Measurements from ENCODE around the gene ICAM5. TPM values are rescaled to one million over a fixed set of nuclear protein-coding genes. Genes with fewer than 3 reads are reported as not detected.

The ICAM5 gene
- total and polyA plus RNA-seq, 9 of the 15 experiments (the other 6 are each of a cell fraction or from before 2014, with no cell fraction given) = 0.10 to 114 (median 13.7) TPM

- TF ChIP-seq RBM22 (IDR thresholded peaks at IDR 0.05; ENCODE audit: low read depth, low read length, poor library complexity, severe bottlenecking) (peak; percentile 55), ZMIZ1 (IDR thresholded peaks at IDR 0.05; ENCODE audit: low read depth in 2 of 2, low read length in 2 of 2) (no peak), ZNF707 (CRISPR knock-in tag; conservative IDR thresholded peaks at IDR 0.05) (no peak), CCNT2 (IDR thresholded peaks at IDR 0.05; ENCODE audit: borderline replicate concordance, extremely low read depth, insufficient read length, low read depth, low read length) (peak; percentile 38), DLX4 (CRISPR knock-in tag; IDR thresholded peaks at IDR 0.05) (no peak), CGGBP1 (CRISPR knock-in tag; IDR thresholded peaks at IDR 0.05) (no peak), ZNF133 (CRISPR knock-in tag; IDR thresholded peaks at IDR 0.05) (no peak), MLX (CRISPR knock-in tag; conservative IDR thresholded peaks at IDR 0.05) (no peak), ZNF408 (CRISPR knock-in tag; IDR thresholded peaks at IDR 0.05; ENCODE audit: low read depth) (no peak), MXI1 (IDR thresholded peaks at IDR 0.05; ENCODE audit: low read depth, low read length) (no peak), CTBP1 (IDR thresholded peaks at IDR 0.05; ENCODE audit: borderline replicate concordance) (peak; percentile 60; the same call in 1 of the 2 replicates), HIVEP1 (CRISPR knock-in tag; IDR thresholded peaks at IDR 0.05) (no peak), NRF1 (conservative IDR thresholded peaks at IDR 0.05 in 1 of 2, IDR thresholded peaks at IDR 0.05 in 1 of 2) (no peak), STAT5A (IDR thresholded peaks at IDR 0.05; ENCODE audit: borderline replicate concordance, low read length) (0 out of 2 replicates have a peak, but pooled peaks have one; percentile 17), RBM15 (IDR thresholded peaks at IDR 0.05; ENCODE audit: insufficient read depth, low read length) (no peak), TBP (optimal IDR thresholded peaks at IDR 0.05; ENCODE audit: low read depth, low read length) (peak; percentile 79), KHSRP (IDR thresholded peaks at IDR 0.05) (no peak), HOXB6 (CRISPR knock-in tag; IDR thresholded peaks at IDR 0.05; ENCODE audit: borderline replicate concordance) (no peak), MTA3 (IDR thresholded peaks at IDR 0.05; ENCODE audit: borderline replicate concordance) (peak; percentile 85; the same call in 1 of the 2 replicates), SNRNP70 (optimal IDR thresholded peaks at IDR 0.05; ENCODE audit: low read depth, low read length) (no peak), CBX3 (IDR thresholded peaks at IDR 0.05; ENCODE audit: borderline replicate concordance in 1 of 2, low read length in 2 of 2) (no peak; a peak in 1 of 3 replicates), FOXK1 (CRISPR knock-in tag; IDR thresholded peaks at IDR 0.05; ENCODE audit: borderline replicate concordance) (no peak; the same call in 1 of the 2 replicates)
Observed at GRCh38 chr19:10270616-10271394, 18.9 kb upstream of the ICAM5 start, which contains the start of gene ICAM1 (continued).

Measured in K562 (cell line).